NCI-H82 treated with DMSO at 0.1 percent for 48 hours (cell line): ENCODE data around the gene PEX5L.
A peak's percentile ranks its signal among the peaks of the same experiment; 100 is the strongest.

Experiments used
- DNase-seq: peaks from one replicate; lab custom pipeline; 2025; ENCODE audit not compliant: unreplicated experiment; lab: John Stamatoyannopoulos, UW

Gene PEX5L

DNA sequence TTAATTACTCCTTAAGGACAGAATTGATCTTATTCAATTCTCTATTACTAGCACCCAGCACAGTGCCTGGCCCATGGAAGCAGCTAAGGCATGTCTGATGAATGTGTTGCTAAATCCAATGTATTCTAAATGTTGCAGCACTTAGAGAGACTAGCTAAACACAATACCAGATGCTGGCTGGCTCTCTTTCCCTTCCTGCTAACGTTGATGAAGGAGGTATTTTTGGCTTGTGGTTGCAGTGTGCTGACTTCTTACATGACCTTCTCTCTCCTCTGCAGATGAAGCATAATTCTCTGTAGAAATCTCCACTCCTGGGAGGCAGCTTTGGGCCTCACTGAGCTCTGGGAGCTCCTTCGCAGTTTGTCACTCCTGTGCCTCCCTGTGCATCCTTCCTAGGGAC lies 183.6 kb downstream of the PEX5L start:
- no peak for DNase-seq

DNA sequence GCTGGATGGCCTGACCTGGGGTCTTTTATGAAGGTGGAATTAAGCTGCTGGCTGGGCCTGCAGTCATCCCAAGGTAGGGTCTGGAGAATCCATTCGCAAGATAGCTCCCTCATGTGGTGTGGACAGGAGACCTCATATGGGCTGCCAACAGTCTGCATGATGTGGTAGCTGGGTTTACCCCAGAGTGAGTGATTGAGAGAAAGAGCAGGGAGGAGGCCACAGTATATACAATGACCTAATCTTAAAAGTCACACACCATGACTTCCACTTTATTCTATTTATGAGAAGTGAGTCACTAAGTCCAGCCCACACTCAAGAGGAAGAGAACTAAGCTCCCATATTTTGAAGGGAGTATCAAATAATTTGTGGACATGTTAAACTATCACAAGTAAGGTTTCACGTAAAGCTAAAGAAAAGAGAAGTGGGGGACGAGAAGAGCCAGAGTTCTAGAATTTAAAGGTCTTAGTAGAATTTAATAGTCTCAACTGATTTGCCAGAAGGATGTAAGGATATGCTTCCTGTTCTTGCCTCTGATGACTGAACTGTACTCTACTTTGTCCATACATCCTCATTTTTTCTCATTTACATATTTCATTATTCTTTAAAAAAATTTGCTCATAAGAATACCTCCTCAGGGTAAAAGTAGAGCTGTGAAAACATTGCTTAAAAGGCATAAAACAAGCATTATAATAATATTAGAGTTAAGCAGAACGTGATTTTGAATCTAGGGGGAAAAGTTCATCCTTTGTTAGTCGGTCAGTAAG lies 184.4 kb downstream of the PEX5L start:
- DNase-seq: no peak

DNA sequence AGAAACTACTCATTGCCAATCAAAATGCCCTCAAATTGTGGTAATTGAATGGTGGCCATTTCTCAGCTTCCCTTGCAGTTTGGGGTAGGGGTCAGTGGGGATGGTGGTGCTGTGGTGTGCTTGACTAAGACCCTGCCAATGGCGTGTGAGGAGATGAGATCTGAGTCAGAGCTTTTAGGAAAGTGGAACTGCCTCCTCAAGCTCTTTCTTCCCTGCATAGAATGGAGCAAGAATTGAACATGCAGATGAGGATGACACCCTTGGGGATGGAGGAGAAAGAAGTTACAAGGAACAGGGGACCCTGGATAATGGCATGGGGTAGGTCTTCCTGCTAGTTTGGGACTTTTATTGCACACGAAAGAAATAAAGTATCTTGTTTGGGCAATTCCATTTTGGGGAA lies 188.0 kb downstream of the PEX5L start:
- DNase-seq: no peak

DNA sequence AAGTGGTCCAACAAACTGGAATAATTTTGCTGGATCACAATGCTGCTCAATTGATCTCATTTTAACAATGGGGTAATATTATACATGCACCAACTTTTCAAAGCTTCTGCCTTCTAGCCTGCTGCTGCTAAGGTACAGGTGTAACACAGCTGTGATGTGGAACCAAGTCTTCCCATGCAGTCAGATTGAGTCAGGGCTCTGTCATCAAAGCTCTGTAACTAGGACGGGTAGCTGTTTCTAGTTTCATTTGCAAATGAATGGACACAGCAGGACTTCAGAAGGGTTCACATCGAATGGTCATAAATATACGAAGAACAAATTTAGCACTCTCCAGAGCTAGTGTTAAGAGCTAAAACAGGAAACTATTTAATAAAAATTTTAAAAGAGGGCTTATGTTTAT lies 194.7 kb downstream of the PEX5L start:
- DNase-seq: no peak

DNA sequence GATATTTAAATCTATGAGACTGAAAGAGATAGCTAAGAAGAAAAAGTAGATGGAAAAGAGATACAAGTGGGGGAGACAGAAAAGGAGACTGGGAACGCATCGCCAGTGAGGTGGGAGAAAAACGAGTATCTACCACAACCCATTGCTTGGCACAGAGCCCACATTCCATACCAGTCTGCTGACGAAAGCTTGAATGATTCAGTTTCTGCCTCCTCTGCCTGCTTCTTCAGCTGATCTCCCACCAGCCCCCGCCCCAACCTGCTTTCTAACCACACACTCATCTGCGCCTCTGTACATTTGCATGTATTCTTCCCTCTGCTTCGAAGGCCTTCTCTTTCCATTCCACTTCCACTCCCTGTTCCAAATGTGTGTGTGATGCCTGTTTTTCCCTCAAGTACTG lies 195.8 kb downstream of the PEX5L start:
- no peak for DNase-seq

DNA sequence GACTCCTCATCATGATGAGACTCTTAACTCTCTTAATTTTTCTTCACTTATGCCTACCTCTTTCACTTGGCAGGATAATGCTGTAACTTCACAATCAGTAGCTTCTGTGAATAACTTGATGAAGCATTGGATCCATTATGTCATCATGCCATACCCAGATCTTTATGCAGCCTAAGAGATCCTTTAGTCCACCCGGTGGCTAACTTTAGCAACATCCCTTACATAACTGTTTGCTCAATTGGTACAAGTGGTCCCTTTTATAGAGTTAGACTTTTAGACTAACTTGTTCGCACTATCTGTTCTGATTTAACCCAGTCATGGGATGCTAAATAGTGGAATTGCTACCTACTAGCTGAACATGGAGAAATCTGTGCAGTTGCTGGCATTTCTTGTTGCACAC lies 199.4 kb downstream of the PEX5L start:
- DNase-seq: peak; percentile 27

DNA sequence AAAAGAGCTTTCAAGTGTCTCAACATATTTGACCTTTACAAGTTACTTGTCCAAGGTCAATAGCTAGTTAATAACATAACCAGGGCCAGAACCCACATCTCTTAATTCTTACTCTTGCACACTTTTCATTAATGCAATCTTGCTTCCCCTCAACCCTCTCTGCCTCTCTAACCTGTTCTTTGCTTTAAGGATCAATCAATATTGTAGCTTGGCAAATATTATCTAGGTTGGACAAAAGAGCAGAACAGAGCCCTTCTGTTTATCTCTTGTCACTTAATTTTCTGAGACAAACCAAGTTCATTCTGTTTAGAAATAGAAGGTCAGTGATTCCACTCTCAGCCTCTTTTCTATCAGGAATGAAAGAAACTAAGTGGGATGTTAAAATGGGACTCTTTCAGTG lies 203.4 kb downstream of the PEX5L start:
- no peak for DNase-seq

DNA sequence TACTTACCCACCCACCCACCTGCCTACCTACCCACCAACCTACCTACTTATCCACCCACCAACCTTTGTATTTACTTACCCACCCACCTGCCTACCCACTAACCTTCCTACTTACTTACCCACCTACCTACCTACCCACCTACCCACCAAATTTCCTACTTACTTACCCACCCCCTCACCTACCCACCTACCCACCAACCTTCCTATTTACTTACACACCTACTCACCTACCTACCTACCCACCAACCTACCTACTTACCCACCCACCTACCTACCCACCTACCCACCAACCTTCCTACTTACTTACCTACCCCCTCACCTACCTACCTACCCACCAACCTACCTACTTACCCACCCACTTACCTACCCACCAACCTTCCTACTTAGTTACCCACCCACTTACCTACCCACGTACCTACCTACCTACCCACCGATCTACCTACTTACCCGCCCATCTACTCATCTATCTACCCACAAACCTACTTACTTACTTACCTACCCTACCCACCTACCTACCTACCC lies 204.3 kb downstream of the PEX5L start:
- no peak for DNase-seq

DNA sequence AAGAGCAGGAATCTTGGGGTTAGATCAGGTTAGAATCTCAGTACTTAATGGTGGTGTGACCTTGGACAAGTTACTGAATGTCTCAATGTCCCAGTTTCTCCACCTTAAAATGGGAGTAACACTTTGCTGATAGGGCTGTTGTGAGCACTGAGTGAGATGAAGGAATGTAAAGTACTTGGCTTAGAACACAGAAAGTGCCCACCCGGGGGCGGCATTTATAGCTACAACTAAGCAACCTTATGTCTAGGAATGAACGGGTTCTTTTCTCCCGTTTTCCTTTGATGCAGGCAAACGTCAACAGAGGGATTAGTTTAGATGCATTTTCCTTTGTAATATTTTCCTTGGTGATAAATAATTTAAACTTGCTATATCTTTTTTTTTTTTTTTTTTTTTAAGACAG lies 207.3 kb downstream of the PEX5L start:
- DNase-seq: no peak

DNA sequence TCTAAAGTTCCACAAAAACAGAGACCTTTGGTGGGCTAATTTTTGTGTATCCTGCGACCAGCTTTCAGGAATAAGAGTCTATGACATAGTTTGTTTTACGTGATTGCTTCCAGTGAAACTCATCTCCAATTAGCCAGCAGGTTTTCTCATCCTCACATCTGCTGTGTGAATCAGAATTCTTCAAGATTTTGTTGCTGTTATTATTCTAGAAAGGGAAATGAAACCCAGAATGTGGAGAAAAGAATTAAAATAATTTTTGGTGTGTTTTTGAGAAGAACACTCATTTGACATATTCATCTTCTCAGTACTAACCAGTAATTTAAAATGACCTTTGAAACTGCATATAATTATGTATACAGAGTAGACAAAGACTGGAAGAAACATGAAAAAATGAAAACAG lies 208.0 kb downstream of the PEX5L start:
- DNase-seq: no peak

DNA sequence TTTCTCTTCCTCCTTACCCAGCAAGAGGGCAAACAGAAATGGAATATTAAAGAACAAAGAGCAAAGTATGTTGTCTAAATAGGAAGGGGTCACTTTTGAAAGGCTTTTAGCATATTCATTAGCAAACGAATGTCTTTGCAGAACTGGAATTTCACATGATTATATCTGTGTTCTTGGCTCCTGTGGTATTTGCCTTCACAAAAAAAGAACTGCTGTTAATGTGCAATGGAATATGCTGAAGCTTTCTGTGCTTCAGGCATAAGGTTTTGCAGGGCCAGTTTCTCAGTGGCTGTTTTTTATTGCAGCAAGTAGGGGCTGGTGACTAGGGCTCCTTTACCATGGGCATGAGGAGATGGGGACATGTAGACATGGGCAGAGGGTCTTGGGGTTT lies 210.5 kb downstream of the PEX5L start:
- no peak for DNase-seq

DNA sequence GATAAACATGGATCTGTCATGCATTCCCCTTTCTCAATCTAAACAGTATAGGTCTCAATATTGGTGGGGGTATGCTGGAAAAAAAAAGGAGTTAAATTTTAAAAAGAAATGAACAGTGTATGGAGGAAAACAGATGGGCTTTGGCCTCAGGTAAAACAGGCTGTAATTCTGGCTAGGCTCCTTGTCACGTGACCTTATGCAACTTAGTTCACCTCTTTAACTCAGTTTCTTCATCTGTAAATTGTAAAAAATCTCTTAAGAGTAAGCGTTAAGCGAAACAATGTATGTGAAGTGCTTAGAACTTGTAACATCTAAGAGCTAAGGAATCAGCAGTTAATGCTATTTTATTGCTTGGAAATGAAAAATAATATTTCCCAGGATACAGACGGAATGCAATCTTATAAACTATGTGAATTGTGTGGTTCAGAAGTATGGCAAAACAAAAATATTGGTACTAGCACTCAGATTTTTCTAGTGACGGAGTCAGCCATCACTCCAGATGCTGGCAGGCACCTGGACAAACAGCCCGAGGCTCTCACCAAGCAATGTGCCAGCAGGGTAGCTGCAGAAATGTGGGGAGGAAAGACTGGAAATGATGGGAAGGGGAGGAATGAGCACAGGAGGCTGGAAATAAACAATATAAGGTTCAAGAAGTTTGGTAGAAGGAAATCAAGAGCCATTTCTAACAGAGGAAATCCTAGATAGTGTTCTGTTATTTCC lies 211.1 kb downstream of the PEX5L start:
- DNase-seq: no peak

DNA sequence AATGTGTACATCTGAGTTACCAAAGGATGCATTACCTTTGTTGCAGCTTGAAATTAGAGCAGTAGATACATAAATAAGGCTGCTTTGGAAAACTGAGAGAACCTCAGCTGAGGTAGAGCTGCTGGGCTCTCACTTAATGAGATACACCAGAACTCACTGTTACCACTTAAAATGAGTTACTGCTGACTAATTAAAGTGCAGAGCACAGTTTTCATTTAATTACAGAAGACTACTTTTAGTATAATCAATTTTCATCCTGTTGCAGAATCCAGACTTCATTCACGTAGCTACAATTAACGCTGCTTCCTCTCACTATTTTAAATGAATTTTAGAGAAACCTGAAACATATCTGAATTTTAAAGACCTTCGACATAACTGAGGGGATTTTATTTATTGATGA lies 214.4 kb downstream of the PEX5L start:
- no peak for DNase-seq

DNA sequence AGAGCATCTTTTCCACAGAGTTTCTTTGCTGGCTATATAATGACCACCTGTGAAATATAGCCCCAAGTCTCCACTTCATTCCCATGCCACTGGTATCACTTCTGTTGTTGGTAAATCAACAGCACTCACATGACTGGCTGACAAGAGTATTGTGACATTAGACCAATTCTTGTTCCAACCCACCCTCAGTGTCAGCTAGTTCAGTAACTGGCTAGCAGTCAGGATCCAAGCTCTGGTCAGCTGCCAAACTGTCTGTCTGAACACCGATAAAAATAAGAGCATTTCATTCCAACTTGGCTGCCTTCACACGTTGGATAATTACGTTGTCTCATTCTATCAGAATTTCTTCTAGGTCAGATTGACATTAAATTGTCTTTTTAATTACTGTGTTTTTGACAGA lies 217.4 kb downstream of the PEX5L start:
- DNase-seq: no peak

DNA sequence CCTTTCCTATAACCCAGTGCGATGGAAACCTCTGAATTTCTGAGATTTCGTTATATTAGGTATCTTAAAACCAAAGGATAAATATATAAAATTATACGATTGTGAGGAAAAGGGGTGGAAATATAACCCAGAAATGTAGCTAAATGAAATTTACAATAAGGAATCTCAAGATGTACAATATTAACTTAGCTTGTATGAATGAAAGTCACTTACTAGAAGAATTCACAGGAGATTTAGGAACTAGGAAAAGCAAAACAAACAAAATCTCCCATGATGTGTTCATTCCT lies 224.7 kb downstream of the PEX5L start:
- DNase-seq: no peak

DNA sequence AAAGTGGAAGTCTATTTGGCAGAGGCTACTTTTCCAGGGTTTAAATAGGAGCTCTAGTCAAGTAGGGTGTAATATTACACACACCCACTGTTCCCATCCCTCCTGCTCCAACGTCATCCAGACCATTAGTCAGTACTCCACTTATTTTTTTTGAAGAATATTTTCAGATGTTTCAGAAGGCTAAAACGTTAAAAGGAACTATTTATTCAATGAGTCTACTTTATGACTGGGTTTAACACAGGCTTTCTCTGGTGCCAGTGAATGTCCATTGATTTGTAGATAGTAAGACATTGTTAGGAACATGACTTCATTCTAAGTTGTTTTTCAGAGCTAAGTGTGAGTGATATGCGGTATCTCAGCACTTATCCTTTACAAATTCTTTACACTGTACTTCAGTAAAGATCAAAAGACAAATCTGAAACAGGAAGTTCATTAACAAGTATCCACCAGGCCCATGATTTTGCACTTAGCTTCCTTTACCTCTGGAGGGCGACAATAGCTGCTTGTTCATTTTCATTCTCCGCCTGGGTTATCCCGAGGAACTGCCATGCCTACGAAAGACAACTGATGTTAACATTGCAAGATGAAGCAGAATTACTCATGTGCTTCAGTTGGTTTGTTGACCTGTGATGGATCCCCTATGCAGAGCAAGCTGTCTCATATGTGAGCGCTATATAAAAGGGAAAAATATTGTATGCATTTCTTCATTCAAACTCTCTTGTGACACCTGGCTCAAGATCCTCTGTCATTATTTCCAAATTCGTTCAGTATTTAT lies 225.2 kb downstream of the PEX5L start:
- DNase-seq: peak; percentile 68

DNA sequence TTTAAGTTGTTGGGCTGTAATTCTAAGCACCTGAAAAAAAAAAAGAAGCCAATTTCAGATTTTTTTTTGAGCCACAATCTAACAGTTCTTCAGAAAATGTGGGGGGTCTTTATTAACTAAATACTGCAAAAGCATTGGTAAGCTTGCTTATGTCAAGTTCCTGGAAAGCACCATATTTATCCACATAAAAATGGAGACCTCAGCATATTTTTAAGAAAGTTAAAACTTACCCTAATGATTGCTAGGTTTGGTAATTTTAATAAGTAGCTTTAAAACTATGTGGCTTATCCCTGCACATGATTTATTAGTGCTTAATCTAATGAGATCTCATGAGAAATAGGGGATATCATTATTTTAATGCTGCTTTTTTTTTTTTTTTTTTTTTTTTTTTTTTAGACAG lies 227.1 kb downstream of the PEX5L start:
- no peak for DNase-seq

DNA sequence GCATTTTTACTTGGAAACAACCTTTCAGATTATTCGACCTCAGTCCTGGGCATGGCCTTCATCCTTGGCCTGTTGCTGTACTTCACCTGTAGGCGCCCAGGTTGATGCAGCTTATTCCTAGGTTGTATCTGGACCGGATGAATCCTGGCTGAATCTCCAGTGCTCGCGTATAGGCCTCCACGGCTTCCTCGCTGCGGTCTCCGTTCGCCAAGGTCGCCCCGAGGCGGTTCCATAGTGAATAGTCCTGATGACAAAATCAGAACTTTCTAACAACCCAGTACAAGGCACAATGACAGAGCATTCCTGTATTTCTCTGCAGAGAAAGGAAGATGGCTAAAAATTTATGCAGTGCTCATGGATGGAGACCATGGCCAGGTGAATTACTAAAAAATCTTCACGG lies 229.1 kb downstream of the PEX5L start:
- no peak for DNase-seq

DNA sequence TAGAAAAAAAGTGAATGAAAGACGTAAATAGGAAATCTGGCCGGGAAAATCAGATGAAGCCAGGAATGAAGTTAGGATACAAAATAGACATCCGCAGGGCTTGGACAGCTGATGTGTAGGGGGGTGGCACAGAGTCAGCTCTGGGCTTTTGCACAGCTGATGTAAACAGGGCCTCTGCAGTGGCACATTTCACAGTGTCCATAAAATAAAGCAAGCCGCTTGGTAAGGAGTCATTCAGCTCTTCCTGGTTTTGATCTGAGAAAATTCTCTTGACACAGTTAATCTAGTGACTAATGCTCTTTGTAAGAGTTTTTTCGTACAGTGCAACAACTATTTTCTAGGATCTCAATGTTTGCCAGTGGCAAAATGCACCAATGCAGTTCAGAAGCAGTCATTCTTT lies 230.6 kb downstream of the PEX5L start:
- no peak for DNase-seq

DNA sequence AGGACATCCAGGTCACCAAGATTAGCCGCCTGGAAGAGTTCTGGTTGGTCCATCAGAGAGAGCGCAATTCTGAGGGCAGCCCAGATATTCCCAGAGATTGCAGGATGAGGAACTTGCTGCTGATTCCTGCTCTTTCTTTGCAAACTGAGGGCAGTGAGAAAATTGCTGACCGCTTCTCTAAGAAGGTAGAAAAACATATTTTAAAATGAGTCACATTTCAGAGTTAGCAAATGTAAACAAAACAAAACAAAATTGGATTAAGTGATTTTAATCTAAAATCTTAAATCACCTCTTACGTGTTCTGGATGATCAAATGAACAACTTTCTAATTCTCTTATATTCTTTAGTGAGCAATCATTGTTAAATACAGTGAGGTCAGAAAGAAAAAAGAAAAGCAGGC lies 234.9 kb downstream of the PEX5L start:
- no peak for DNase-seq

DNA sequence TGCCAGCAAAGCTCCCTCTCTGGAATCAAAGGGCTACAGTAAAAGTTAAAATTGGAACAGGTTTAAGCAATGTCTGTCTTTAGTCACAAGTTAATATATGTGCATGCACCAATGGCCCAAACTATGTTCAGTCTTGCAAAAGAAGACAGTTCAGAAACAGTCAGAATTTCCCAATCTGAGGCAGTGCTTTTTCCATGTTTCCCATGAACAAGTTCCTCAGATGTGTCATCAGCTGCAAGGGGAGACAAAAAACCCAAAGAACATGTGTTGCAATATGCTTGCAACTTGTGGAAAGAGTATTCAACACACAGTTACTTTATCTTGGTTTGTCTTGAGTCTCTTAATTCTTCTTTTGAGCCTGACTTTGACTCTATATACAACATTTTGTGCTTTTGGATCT lies 235.5 kb downstream of the PEX5L start:
- no peak for DNase-seq

DNA sequence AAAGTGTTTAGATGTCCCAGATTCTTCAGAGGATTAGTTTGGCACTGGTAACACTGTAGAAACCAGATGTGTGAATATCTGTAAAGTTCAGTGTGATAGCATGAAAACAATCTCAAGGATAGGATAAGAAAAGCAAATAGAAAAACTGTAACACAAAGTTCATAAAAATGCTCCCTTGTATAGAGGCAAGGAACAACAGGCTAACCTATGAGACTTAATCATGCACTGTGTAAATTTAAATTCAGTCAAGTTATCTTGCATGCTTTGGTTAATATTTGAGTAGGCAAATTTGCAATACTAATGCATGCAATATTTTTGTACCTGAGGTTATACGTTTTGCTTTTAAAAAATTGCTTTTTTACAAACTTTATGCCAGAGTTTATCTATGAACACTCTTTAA lies 239.5 kb downstream of the PEX5L start:
- no peak for DNase-seq
